IMR-90 (cell line): ENCODE measurements around the gene DGKE. TPM values are rescaled to one million over a fixed set of nuclear protein-coding genes. Genes with fewer than 3 reads are reported as not detected.

ENCODE experiments used
- ATAC-seq: fragments of 200-7000 bp; cut with Tn5 transposase; 2 replicates; pipeline ENCODE4 v1.9.1; 2020; ENCODE audit warnings: low read depth, mild to moderate bottlenecking, moderate library complexity
- BruUV-seq: library from RNA; stranded (reverse); fragments of 400-500 nt; replicated peaks from 2 replicates; lab custom pipeline; 2021; lab: Mats Ljungman, UMichigan
- CTCF ChIA-PET: fragments of 300-600 bp; formaldehyde crosslinking; extraction: SDS; loops from one replicate; lab custom pipeline; 2021; ENCODE audit warnings: antibody characterized with exemption; lab: Yijun Ruan, JAX
- POLR2A ChIA-PET: fragments of 300-600 bp; sonication (Branson Sonifier 250); formaldehyde crosslinking; loops from one replicate; lab custom pipeline; 2022; ENCODE audit warnings: antibody characterized with exemption; ENCODE audit not compliant: unreplicated experiment; lab: Charles Lee
- DNase-seq: peaks from one replicate; pipeline ENCODE4 v3.0.0; 2013
- H2AFZ ChIP-seq: replicated peaks from 2 replicates; pipeline ENCODE3; 2013; ENCODE audit warnings: low read length, mild to moderate bottlenecking; ENCODE audit not compliant: poor library complexity
- H2AK5ac ChIP-seq: 2 replicates; pipeline ENCODE4 v1.6.1; 2013; ENCODE audit warnings: low read depth, low read length, inconsistent platforms
- H2AK9ac ChIP-seq: replicated peaks from 2 replicates; pipeline ENCODE3; 2013; ENCODE audit warnings: mild to moderate bottlenecking, low read depth, low read length, moderate library complexity; ENCODE audit not compliant: poor library complexity
- H2BK120ac ChIP-seq: 2 replicates; pipeline ENCODE4 v1.6.1; 2013; ENCODE audit warnings: low read depth, low read length, inconsistent platforms
- H2BK15ac ChIP-seq: 3 replicates; pipeline ENCODE4 v1.6.1; 2013; ENCODE audit warnings: low read depth, low read length, inconsistent platforms
- H2BK20ac ChIP-seq: 2 replicates; pipeline ENCODE4 v1.6.1; 2013; ENCODE audit warnings: low read depth, mild to moderate bottlenecking, inconsistent platforms, low read length, moderate library complexity
- H2BK5ac ChIP-seq: 2 replicates; pipeline ENCODE4 v1.6.1; 2013; ENCODE audit warnings: mild to moderate bottlenecking, low read depth, low read length, inconsistent platforms; ENCODE audit not compliant: poor library complexity, severe bottlenecking
- H3K14ac ChIP-seq: replicated peaks from 2 replicates; pipeline ENCODE4 v1.6.1; 2013; ENCODE audit warnings: low read depth, low read length, inconsistent platforms
- H3K18ac ChIP-seq: 2 replicates; pipeline ENCODE4 v1.6.1; 2013; ENCODE audit warnings: low read depth, low read length, control low read depth
- H3K23ac ChIP-seq: 2 replicates; pipeline ENCODE4 v1.6.1; 2013; ENCODE audit warnings: low read depth, low read length, inconsistent platforms
- H3K27ac ChIP-seq: 2 replicates; pipeline ENCODE4 v1.5.1; 2013; ENCODE audit warnings: mild to moderate bottlenecking, control low read depth, low read length; ENCODE audit not compliant: insufficient read depth
- H3K27me3 ChIP-seq: 2 replicates; pipeline ENCODE4 v1.6.1; 2013; ENCODE audit warnings: low read length; ENCODE audit not compliant: control insufficient read depth, insufficient read depth
- H3K36me3 ChIP-seq: 2 replicates; pipeline ENCODE4 v1.6.1; 2013; ENCODE audit warnings: low read length, mixed read lengths; ENCODE audit not compliant: control insufficient read depth, insufficient read depth
- H3K4ac ChIP-seq: 2 replicates; pipeline ENCODE4 v1.6.1; 2013; ENCODE audit warnings: low read depth, low read length, inconsistent platforms
- H3K4me1 ChIP-seq: 2 replicates; pipeline ENCODE4 v1.6.1; 2013; ENCODE audit warnings: low read length, mixed read lengths; ENCODE audit not compliant: control insufficient read depth, insufficient read depth
- H3K4me2 ChIP-seq: 2 replicates; pipeline ENCODE4 v1.6.1; 2013; ENCODE audit warnings: low read depth, mild to moderate bottlenecking, control low read depth, low read length, moderate library complexity
- H3K4me3 ChIP-seq: 2 replicates; pipeline ENCODE4 v1.5.1; 2013; ENCODE audit warnings: low read depth, mild to moderate bottlenecking, control low read depth, low read length, moderate library complexity; ENCODE audit not compliant: insufficient read depth
- H3K56ac ChIP-seq: 2 replicates; pipeline ENCODE4 v1.6.1; 2013; ENCODE audit warnings: low read length, inconsistent platforms; ENCODE audit not compliant: insufficient read depth; ENCODE audit errors: extremely low read depth
- H3K79me1 ChIP-seq, 2 experiments: 2 replicates each; pipeline ENCODE4 v1.6.1; 2013; ENCODE audit warnings: low read length in 2 of 2, inconsistent platforms in 1 of 2, low read depth in 1 of 2
- H3K9ac ChIP-seq: 2 replicates; pipeline ENCODE4 v1.6.1; 2013; ENCODE audit warnings: low read depth, low read length, control low read depth
- H3K9me1 ChIP-seq: 2 replicates; pipeline ENCODE4 v1.6.1; 2013; ENCODE audit warnings: low read length, inconsistent platforms; ENCODE audit not compliant: insufficient read depth
- H3K9me3 ChIP-seq: 2 replicates; pipeline ENCODE4 v1.6.1; 2013; ENCODE audit warnings: low read length; ENCODE audit not compliant: control insufficient read depth, insufficient read depth
- H4K20me1 ChIP-seq: 2 replicates; pipeline ENCODE4 v1.6.1; 2013; ENCODE audit warnings: low read length, inconsistent platforms; ENCODE audit not compliant: insufficient read depth
- H4K5ac ChIP-seq: 2 replicates; pipeline ENCODE4 v1.6.1; 2013; ENCODE audit warnings: mild to moderate bottlenecking, low read depth, low read length, control low read depth
- H4K8ac ChIP-seq, 2 experiments: 2 replicates each; pipeline ENCODE4 v1.6.1; 2013; ENCODE audit warnings: low read depth in 2 of 2, low read length in 2 of 2, control low read depth in 1 of 2, inconsistent platforms in 1 of 2
- H4K91ac ChIP-seq: 2 replicates; pipeline ENCODE4 v1.6.1; 2013; ENCODE audit warnings: low read depth, low read length, inconsistent platforms; ENCODE audit not compliant: insufficient read depth
- BHLHE40 ChIP-seq: fragments of 150-350 bp; IDR thresholded peaks from 2 replicates; pipeline ENCODE4 v1.6.1; 2016; ENCODE audit warnings: mild to moderate bottlenecking, low read depth, low read length
- CHD1 ChIP-seq: IDR thresholded peaks from 2 replicates; pipeline ENCODE4 v1.6.1; 2012; ENCODE audit warnings: low read depth, low read length, improper control_type of control experiment
- MAZ ChIP-seq: IDR thresholded peaks from 2 replicates; pipeline ENCODE4 v1.6.1; 2012; ENCODE audit warnings: low read depth, mild to moderate bottlenecking, low read length, improper control_type of control experiment, moderate library complexity, borderline replicate concordance
- MXI1 ChIP-seq: IDR thresholded peaks from 2 replicates; pipeline ENCODE4 v1.6.1; 2012; ENCODE audit warnings: low read depth, mild to moderate bottlenecking, low read length, moderate library complexity, borderline replicate concordance
- NFE2L2 ChIP-seq: fragments of 150-350 bp; IDR thresholded peaks from 2 replicates; pipeline ENCODE4 v1.6.1; 2016; ENCODE audit warnings: low read depth, mild to moderate bottlenecking, low read length
- POLR2A ChIP-seq: IDR thresholded peaks from 2 replicates; pipeline ENCODE4 v1.6.1; 2012; ENCODE audit warnings: mild to moderate bottlenecking, low read depth, low read length
- RAD21 ChIP-seq: IDR thresholded peaks from 2 replicates; pipeline ENCODE4 v1.6.1; 2012; ENCODE audit warnings: low read length, improper control_type of control experiment
- RCOR1 ChIP-seq: IDR thresholded peaks from 2 replicates; pipeline ENCODE4 v1.6.1; 2012; ENCODE audit warnings: mild to moderate bottlenecking, low read length, improper control_type of control experiment; ENCODE audit not compliant: insufficient replicate concordance
- SMC3 ChIP-seq: fragments of 150-350 bp; IDR thresholded peaks from 2 replicates; pipeline ENCODE4 v1.6.1; 2016; ENCODE audit warnings: low read depth, mild to moderate bottlenecking, antibody characterized with exemption, low read length, moderate library complexity
- dilution Hi-C: fragments of 300-500 bp; cut with HindIII; formaldehyde crosslinking; loops from one replicate; pipeline ENCODE4 v1.14.3; 2018; ENCODE audit warnings: low sequenced_read_pairs; ENCODE audit not compliant: unreplicated experiment
- in situ Hi-C: fragments of 300-500 bp; cut with MboI; formaldehyde crosslinking; loops from 3 replicates; pipeline ENCODE4 v1.14.3; 2019; ENCODE audit warnings: low sequenced_read_pairs, inconsistent platforms, mixed read lengths
- intact Hi-C: fragments of 100-400 bp; cut with micrococcal nuclease; formaldehyde crosslinking; loops from 2 replicates; pipeline ENCODE4 v1.10.0; 2022
- polyA plus RNA-seq, 3 experiments: library from polyadenylated mRNA; depleted of rRNA; stranded (reverse); fragments of >200 nt; gene quantifications; 2 replicates each; pipeline ENCODE4 v1.2.3, GENCODE V29; 2012; ENCODE audit warnings: low replicate concordance in 1 of 3
- total RNA-seq: library from RNA; depleted of rRNA; stranded (reverse); fragments of >200 nt; gene quantifications from 2 replicates; pipeline ENCODE4 v1.2.3, GENCODE V29; 2012
- TF ChIP-seq, protein P1 (sequence below): conservative IDR thresholded peaks from 2 replicates; pipeline ENCODE4 v1.5.1; 2012; ENCODE audit warnings: mild to moderate bottlenecking, low read depth, low read length, improper control_type of control experiment
- TF ChIP-seq, protein P2 (sequence below): fragments of 150-350 bp; IDR thresholded peaks from 2 replicates; pipeline ENCODE4 v1.6.1; 2017; ENCODE audit warnings: mild to moderate bottlenecking, antibody characterized with exemption, low read length, low read depth
- TF ChIP-seq, protein P3 (sequence below): fragments of 150-350 bp; IDR thresholded peaks from 2 replicates; pipeline ENCODE4 v1.6.1; 2016; ENCODE audit warnings: low read depth, mild to moderate bottlenecking, low read length, moderate library complexity, borderline replicate concordance

Gene DGKE
- total and polyA plus RNA-seq, 2 of the 4 experiments (the other 2 are of a cell fraction): 3.9 to 5.0 TPM

DNA sequence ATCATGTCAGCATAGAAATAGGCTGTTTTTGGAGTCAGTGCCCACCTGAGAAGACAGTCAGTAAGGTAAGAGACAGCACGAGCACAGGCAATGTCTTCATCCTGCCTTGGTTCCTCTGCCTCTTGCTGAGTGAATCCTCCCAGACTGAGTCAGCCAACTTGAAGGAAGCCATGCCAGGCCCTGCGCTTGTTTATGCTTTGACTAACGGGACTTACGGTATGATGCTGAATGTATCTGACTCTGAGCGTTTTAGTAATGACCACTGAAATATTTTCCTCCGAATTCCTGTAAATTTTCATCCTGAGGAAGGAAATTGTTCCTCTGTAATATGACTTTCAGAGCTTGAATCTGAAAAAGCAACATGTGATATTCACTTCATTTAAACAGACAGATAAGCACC, 18.2 kb upstream of the DGKE start (continued):
- TF ChIP-seq BHLHE40: no peak

DNA sequence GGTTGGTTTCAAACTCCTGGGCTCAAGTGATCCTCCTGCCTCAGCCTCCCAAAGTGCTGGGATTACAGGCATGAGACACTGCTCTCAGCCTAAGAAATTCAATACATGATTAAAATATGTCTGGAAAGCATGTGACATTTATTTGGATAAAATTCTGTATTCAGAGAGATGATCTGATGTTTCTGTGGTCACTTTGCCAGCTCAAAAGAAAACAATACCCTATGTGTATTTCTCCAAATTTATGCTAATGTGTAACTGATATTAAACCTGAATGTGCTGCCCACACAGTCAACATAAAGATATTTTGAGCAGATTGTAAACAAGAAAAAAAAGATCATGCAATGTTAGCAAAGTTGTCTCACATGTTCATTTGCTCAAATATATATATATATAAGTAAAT, 16.9 kb upstream of the DGKE start:
- H4K20me1 ChIP-seq: no peaks in the 10 kb centered on the region
- no peak overlapping the region for H2BK5ac ChIP-seq
- no peak overlapping the region for H3K14ac ChIP-seq
- 0 out of 4 replicates have a peak overlapping the region, but pooled peaks of 1 of the 2 experiments have one; percentile 65 for H4K8ac ChIP-seq
- H3K27ac ChIP-seq: no peak overlapping the region
- peaks cover 4% of the 10 kb centered on the region for H3K9me1 ChIP-seq
- no peak overlapping the region for H3K9ac ChIP-seq
- no TSS peak for BruUV-seq
- no peak overlapping the region for H2BK15ac ChIP-seq
- no peak for DNase-seq
- H2AK5ac ChIP-seq: no peak overlapping the region
- H4K91ac ChIP-seq: no peak overlapping the region
- ChIA-PET POLR2A (no interaction called here), CTCF (interaction anchor here (0.6 to 1.5 kb wide), 2 partner anchors 18 to 51 kb away, joined by 5 to 6 read pairs; no protein-coding TSS in a partner anchor)
- no peaks in the 10 kb centered on the region for H3K27me3 ChIP-seq
- in situ Hi-C loops (loop anchor here (5.0 kb wide), 1 partner anchor 120 kb away; no protein-coding TSS in a partner anchor), intact Hi-C loops (loop anchor here (5.0 kb wide), 1 partner anchor 195 kb away; no protein-coding TSS in a partner anchor), dilution Hi-C loops (no loop called here)
- H3K4me3 ChIP-seq: no peak overlapping the region
- H3K18ac ChIP-seq: no peak overlapping the region
- H3K4ac ChIP-seq: 0 out of 2 replicates have a peak overlapping the region, but pooled peaks have one; percentile 73
- no peak for ATAC-seq
- H2AK9ac ChIP-seq: no peak overlapping the region
- H3K79me1 ChIP-seq: no peaks in the 10 kb centered on the region
- no peak overlapping the region for H2BK120ac ChIP-seq
- no peak overlapping the region for H3K4me2 ChIP-seq
- H3K56ac ChIP-seq: no peak overlapping the region
- no peak overlapping the region for H2AFZ ChIP-seq
- no peak for TF ChIP-seq RAD21
- TF ChIP-seq, protein P1, sequence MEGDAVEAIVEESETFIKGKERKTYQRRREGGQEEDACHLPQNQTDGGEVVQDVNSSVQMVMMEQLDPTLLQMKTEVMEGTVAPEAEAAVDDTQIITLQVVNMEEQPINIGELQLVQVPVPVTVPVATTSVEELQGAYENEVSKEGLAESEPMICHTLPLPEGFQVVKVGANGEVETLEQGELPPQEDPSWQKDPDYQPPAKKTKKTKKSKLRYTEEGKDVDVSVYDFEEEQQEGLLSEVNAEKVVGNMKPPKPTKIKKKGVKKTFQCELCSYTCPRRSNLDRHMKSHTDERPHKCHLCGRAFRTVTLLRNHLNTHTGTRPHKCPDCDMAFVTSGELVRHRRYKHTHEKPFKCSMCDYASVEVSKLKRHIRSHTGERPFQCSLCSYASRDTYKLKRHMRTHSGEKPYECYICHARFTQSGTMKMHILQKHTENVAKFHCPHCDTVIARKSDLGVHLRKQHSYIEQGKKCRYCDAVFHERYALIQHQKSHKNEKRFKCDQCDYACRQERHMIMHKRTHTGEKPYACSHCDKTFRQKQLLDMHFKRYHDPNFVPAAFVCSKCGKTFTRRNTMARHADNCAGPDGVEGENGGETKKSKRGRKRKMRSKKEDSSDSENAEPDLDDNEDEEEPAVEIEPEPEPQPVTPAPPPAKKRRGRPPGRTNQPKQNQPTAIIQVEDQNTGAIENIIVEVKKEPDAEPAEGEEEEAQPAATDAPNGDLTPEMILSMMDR: no peak
- TF ChIP-seq, protein P2, sequence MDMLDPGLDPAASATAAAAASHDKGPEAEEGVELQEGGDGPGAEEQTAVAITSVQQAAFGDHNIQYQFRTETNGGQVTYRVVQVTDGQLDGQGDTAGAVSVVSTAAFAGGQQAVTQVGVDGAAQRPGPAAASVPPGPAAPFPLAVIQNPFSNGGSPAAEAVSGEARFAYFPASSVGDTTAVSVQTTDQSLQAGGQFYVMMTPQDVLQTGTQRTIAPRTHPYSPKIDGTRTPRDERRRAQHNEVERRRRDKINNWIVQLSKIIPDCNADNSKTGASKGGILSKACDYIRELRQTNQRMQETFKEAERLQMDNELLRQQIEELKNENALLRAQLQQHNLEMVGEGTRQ: no peak
- TF ChIP-seq RCOR1: no peak
- TF ChIP-seq CHD1: no peak
- TF ChIP-seq MXI1: no peak
- no peak for TF ChIP-seq NFE2L2
- no peak for TF ChIP-seq BHLHE40
- no peak for TF ChIP-seq MAZ
- TF ChIP-seq, protein P3, sequence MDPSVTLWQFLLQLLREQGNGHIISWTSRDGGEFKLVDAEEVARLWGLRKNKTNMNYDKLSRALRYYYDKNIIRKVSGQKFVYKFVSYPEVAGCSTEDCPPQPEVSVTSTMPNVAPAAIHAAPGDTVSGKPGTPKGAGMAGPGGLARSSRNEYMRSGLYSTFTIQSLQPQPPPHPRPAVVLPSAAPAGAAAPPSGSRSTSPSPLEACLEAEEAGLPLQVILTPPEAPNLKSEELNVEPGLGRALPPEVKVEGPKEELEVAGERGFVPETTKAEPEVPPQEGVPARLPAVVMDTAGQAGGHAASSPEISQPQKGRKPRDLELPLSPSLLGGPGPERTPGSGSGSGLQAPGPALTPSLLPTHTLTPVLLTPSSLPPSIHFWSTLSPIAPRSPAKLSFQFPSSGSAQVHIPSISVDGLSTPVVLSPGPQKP: no peak
- TF ChIP-seq POLR2A: no peak
- no peak for TF ChIP-seq SMC3
- H3K23ac ChIP-seq: no peak overlapping the region
- peaks cover 3% of the 10 kb centered on the region; the same call in 1 of the 2 replicates for H3K4me1 ChIP-seq
- H4K5ac ChIP-seq: no peak overlapping the region
- H3K9me3 ChIP-seq: no peaks in the 10 kb centered on the region
- no peaks in the 10 kb centered on the region for H3K36me3 ChIP-seq
- H2BK20ac ChIP-seq: no peak overlapping the region
